ENCODE measurements around the gene PHLDB2. TPM values are rescaled to one million over a fixed set of nuclear protein-coding genes. Genes with fewer than 3 reads are reported as not detected.

Gene PHLDB2
- total RNA-seq, 4 donors from 2014 or later = 63.6 to 154 (median 107) TPM

DNA sequence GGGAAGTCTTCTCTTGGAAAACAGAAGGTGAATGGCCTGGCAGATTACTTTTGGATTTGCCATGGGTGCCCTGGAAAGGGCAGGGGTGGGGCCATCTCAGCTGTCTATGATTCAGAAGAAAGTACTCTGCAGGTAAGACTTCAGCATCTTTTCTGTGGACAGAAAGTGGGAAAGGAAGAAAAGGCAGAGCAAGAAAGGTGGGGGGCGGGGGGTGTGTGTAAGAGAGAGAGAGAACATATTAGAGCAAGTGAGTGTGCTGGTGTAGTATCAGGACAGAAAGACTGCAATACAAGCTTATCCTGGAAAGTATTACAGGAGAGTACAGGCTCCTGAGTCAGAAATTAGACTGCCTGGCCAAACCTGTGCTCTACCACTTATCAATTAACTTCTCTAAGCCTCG lies 145.1 kb downstream of the PHLDB2 start:
- no peaks in the 10 kb centered on the region for H3K9me3 ChIP-seq
- TF ChIP-seq POLR2AphosphoS5 (IDR thresholded peaks at IDR 0.05) (no peak), EP300 (IDR thresholded peaks at IDR 0.05) (no peak), POLR2A (IDR thresholded peaks at IDR 0.05; ENCODE audit: low read depth) (no peak)
- TF ChIP-seq, protein P1, sequence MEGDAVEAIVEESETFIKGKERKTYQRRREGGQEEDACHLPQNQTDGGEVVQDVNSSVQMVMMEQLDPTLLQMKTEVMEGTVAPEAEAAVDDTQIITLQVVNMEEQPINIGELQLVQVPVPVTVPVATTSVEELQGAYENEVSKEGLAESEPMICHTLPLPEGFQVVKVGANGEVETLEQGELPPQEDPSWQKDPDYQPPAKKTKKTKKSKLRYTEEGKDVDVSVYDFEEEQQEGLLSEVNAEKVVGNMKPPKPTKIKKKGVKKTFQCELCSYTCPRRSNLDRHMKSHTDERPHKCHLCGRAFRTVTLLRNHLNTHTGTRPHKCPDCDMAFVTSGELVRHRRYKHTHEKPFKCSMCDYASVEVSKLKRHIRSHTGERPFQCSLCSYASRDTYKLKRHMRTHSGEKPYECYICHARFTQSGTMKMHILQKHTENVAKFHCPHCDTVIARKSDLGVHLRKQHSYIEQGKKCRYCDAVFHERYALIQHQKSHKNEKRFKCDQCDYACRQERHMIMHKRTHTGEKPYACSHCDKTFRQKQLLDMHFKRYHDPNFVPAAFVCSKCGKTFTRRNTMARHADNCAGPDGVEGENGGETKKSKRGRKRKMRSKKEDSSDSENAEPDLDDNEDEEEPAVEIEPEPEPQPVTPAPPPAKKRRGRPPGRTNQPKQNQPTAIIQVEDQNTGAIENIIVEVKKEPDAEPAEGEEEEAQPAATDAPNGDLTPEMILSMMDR (IDR thresholded peaks at IDR 0.05) = no peak
- H3K27me3 ChIP-seq = peaks cover 0 to 8% (median 0%) of the 10 kb centered on the region in 4 donors
- no peak overlapping the region for H3K4me3 ChIP-seq
- intact Hi-C loops (cut with DNase I) = no loop called here
- WGBS = 94% methylated on average over 2 of the region's 2 CpGs
- DNase-seq (ENCODE audit: extremely low spot score) = no peak
- H3K36me3 ChIP-seq = no peaks in the 10 kb centered on the region
- H3K27ac ChIP-seq (replicated peaks in 1 of 4) = no peak overlapping the region
- H3K4me1 ChIP-seq = peaks cover 4 to 7% (median 5%) of the 10 kb centered on the region in 4 donors

DNA sequence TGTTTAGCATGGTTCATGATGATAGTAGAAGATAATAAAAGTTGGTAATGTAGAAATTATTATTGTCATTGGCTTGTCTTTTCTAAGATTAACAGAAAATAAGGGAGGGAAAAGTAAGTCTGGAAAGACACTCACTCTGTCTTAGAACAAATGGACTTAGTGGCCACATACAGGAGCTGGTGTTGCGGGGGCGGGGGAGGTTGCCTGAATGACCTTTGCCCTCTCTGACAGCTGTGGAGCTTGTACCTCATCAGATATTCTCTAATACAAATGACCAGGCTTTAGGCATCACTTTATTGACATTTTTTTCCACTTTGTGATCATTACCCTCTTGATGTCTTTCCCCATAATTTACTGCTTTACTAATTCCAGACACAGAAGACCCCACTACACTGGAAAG lies 145.6 kb downstream of the PHLDB2 start:
- no peaks in the 10 kb centered on the region for H3K36me3 ChIP-seq
- no peak for TF ChIP-seq EP300 (IDR thresholded peaks at IDR 0.05)
- TF ChIP-seq POLR2AphosphoS5 (IDR thresholded peaks at IDR 0.05) = no peak
- no peak for TF ChIP-seq POLR2A (IDR thresholded peaks at IDR 0.05; ENCODE audit: low read depth)
- TF ChIP-seq, protein P1 (IDR thresholded peaks at IDR 0.05) = no peak
- WGBS = 84% methylated on average over 2 of the region's 2 CpGs
- H3K4me1 ChIP-seq = peaks cover 0 to 2% (median under 1%) of the 10 kb centered on the region in 4 donors
- intact Hi-C loops (cut with DNase I) = no loop called here
- peak; percentile 34 for DNase-seq (ENCODE audit: extremely low spot score)
- no peak overlapping the region for H3K27ac ChIP-seq (replicated peaks in 1 of 4)
- peaks cover 0 to 3% (median 0%) of the 10 kb centered on the region in 4 donors for H3K27me3 ChIP-seq
- H3K4me3 ChIP-seq = no peak overlapping the region
- no peaks in the 10 kb centered on the region for H3K9me3 ChIP-seq

DNA sequence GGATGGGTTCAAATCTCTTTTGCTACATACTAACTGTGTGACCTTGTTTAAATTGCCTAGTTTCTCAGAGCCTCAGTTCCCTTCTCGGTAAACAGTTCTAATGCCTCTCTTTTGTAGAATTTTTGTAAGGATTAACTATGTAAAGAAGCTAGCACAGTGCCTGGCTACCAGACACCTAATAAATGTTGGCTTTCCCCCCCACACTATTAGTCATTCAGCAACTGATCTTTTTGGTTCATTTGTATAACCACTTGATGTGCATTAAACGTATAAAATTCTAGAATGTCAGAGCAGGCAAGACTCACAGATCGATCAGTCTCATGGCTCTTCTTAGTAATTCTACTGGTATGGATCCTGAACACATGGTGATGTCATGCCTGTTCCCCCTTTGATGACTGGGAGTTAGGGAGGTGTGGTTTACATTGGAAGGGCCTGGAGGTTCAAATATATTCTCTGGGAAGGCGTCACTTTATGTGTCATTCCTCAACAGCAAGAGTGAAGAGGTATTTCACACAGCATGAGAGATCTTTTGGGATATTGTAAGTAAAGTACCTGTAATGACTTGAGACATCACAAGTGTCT lies 146.1 kb downstream of the PHLDB2 start:
- no peaks in the 10 kb centered on the region for H3K36me3 ChIP-seq
- intact Hi-C loops (cut with DNase I) = no loop called here
- H3K4me3 ChIP-seq = no peak overlapping the region
- no peak overlapping the region for H3K27ac ChIP-seq (replicated peaks in 1 of 4)
- 92% methylated on average over 4 of the region's 4 CpGs for WGBS
- no peaks in the 10 kb centered on the region for H3K27me3 ChIP-seq
- peak; percentile 24 for DNase-seq (ENCODE audit: extremely low spot score)
- TF ChIP-seq POLR2AphosphoS5 (IDR thresholded peaks at IDR 0.05) (no peak), POLR2A (IDR thresholded peaks at IDR 0.05; ENCODE audit: low read depth) (no peak), EP300 (IDR thresholded peaks at IDR 0.05) (no peak)
- TF ChIP-seq, protein P1 (IDR thresholded peaks at IDR 0.05) = no peak
- no peaks in the 10 kb centered on the region for H3K4me1 ChIP-seq
- no peaks in the 10 kb centered on the region for H3K9me3 ChIP-seq

DNA sequence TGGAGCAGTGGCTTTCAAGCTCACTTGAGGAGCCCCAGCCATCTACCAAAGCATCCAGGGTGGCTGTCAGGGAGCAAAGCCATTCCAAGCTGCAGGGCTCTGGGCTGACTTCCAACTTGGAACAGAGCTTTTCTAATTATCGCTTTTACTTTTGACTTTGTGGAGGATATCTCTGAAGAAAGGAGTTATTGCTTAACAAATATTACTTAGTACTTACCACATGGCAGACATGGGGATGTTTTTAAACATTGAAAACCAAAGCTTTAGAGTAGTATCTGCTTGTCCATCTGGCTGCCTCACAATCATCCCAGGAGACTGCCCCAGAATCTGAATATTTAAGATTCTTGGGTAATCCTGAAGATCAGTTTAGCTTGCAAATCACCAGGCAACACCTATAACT lies 148.6 kb downstream of the PHLDB2 start:
- Histone ChIP-seq H3K27me3 (no peaks in the 10 kb centered on the region), H3K4me3 (no peak overlapping the region), H3K9me3 (no peaks in the 10 kb centered on the region), H3K36me3 (no peaks in the 10 kb centered on the region), H3K27ac (replicated peaks in 1 of 4) (no peak overlapping the region), H3K4me1 (peaks cover 0 to 10% (median 6%) of the 10 kb centered on the region in 4 donors)
- 30% methylated on average over 1 of the region's 1 CpG for WGBS
- peak; percentile 78 for DNase-seq (ENCODE audit: extremely low spot score)
- intact Hi-C loops (cut with DNase I) = no loop called here
- TF ChIP-seq, protein P1 (IDR thresholded peaks at IDR 0.05) = no peak
- TF ChIP-seq EP300 (IDR thresholded peaks at IDR 0.05) = no peak
- no peak for TF ChIP-seq POLR2AphosphoS5 (IDR thresholded peaks at IDR 0.05)
- TF ChIP-seq POLR2A (IDR thresholded peaks at IDR 0.05; ENCODE audit: low read depth) = no peak

DNA sequence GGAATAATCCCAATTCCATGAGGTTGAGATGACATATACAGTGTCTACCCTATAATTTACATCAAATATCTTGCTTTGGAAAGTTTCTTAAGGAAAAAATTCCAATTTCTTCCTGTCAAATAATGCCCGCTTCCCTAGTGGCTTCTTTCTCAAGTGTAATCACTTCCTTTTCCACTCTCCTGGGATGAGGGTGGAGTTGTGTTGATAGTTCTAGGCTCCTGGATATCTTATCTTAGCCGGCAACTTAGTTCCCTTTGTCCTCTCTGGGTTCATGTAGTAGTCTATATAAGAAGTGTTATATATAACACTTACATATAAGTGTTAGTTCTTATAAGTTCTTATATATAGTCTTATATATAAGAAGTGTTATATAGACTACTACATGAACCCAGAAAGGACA lies 150.6 kb downstream of the PHLDB2 start:
- TF ChIP-seq POLR2AphosphoS5 (IDR thresholded peaks at IDR 0.05) = no peak
- no peak for TF ChIP-seq POLR2A (IDR thresholded peaks at IDR 0.05; ENCODE audit: low read depth)
- TF ChIP-seq, protein P1 (IDR thresholded peaks at IDR 0.05) = no peak
- no peak for TF ChIP-seq EP300 (IDR thresholded peaks at IDR 0.05)
- WGBS = 72% methylated on average over 2 of the region's 2 CpGs
- DNase-seq (ENCODE audit: extremely low spot score) = no peak
- H3K4me3 ChIP-seq = no peak overlapping the region
- intact Hi-C loops (cut with DNase I) = no loop called here
- no peaks in the 10 kb centered on the region for H3K9me3 ChIP-seq
- H3K4me1 ChIP-seq = peaks cover 7 to 21% (median 16%) of the 10 kb centered on the region in 4 donors
- H3K27me3 ChIP-seq = no peaks in the 10 kb centered on the region
- no peak overlapping the region for H3K27ac ChIP-seq (replicated peaks in 1 of 4)
- no peaks in the 10 kb centered on the region for H3K36me3 ChIP-seq

Measured in esophagus muscularis mucosa (tissue), 4 donors.